Endodermal cell (in vitro differentiated cells): Measurements from ENCODE around the gene ZNF440. TPM values are rescaled to one million over a fixed set of nuclear protein-coding genes. Genes with fewer than 3 reads are reported as not detected.
"Not testable (repeated sequence)": the region's sequence is repeated elsewhere in the genome, so short reads cannot be mapped to it uniquely, and the experiment has no call there.

Experiments used
- DNase-seq: peaks from one replicate; pipeline ENCODE4 v3.0.0-alpha.2; 2017
- H3K27ac ChIP-seq: 2 replicates; pipeline ENCODE4 v1.5.1; 2013; ENCODE audit warnings: mild to moderate bottlenecking, low read depth, low read length, moderate library complexity
- H3K27me3 ChIP-seq: 2 replicates; pipeline ENCODE4 v1.6.1; 2013; ENCODE audit warnings: mild to moderate bottlenecking, low read length, moderate library complexity; ENCODE audit not compliant: insufficient read depth, control insufficient read depth, poor library complexity, severe bottlenecking
- H3K36me3 ChIP-seq: 2 replicates; pipeline ENCODE4 v1.7.0; 2013; ENCODE audit warnings: mild to moderate bottlenecking, low read length, moderate library complexity; ENCODE audit not compliant: control insufficient read depth, insufficient read depth
- H3K4me1 ChIP-seq: one replicate; pipeline ENCODE4 v1.7.0; 2013; ENCODE audit warnings: low read length; ENCODE audit not compliant: control insufficient read depth, insufficient read depth
- H3K4me3 ChIP-seq: 2 replicates; pipeline ENCODE4 v1.5.1; 2013; ENCODE audit warnings: mild to moderate bottlenecking, low read length, moderate library complexity
- H3K9ac ChIP-seq: 2 replicates; pipeline ENCODE4 v1.6.1; 2013; ENCODE audit warnings: mild to moderate bottlenecking, low read length, moderate library complexity; ENCODE audit not compliant: poor library complexity, severe bottlenecking; ENCODE audit errors: extremely low read depth
- H3K9me3 ChIP-seq: 2 replicates; pipeline ENCODE4 v1.6.1; 2013; ENCODE audit warnings: mild to moderate bottlenecking, low read length, moderate library complexity; ENCODE audit not compliant: control insufficient read depth
- H3K27ac Mint-ChIP-seq: 2 replicates; pipeline ENCODE4 v1.8.0; 2020; ENCODE audit warnings: mixed read lengths
- H3K27me3 Mint-ChIP-seq: 2 replicates; pipeline ENCODE4 v1.8.0; 2021; ENCODE audit warnings: mild to moderate bottlenecking, mixed read lengths; ENCODE audit not compliant: insufficient read depth
- H3K36me3 Mint-ChIP-seq: 2 replicates; pipeline ENCODE4 v1.8.0; 2020; ENCODE audit warnings: low read depth, mixed read lengths
- H3K4me1 Mint-ChIP-seq: 2 replicates; pipeline ENCODE4 v1.8.0; 2020; ENCODE audit warnings: mixed read lengths
- H3K4me3 Mint-ChIP-seq: 2 replicates; pipeline ENCODE4 v1.8.0; 2020; ENCODE audit warnings: mild to moderate bottlenecking, moderate library complexity, mixed read lengths
- H3K9me3 Mint-ChIP-seq: 2 replicates; pipeline ENCODE4 v1.8.0; 2020; ENCODE audit warnings: mild to moderate bottlenecking, mixed read lengths
- CTCF ChIP-seq: fragments of 200-600 bp; sonication (generic); conservative IDR thresholded peaks from 2 replicates; pipeline ENCODE4 v1.5.0; 2021; ENCODE audit warnings: antibody characterized with exemption, mild to moderate bottlenecking
- WGBS, 2 experiments: methylation state at CpG; one replicate each; pipeline versions ENCODE4 v1.1.5 to v1.1.7; 2013; ENCODE audit warnings: missing lambda C conversion rate in 2 of 2, mixed read lengths in 1 of 2; ENCODE audit not compliant: insufficient coverage in 1 of 2, insufficient read length in 1 of 2; 5-methylcytosine and 5-hydroxymethylcytosine counted together
- total RNA-seq, 2 donors: library from RNA; stranded (reverse); fragmentation: NEBNext Ultra II Directional in 1 of 2; extraction: Animal tissue kit (Norgen Biotek cat#: 25700) in 1 of 2; gene quantifications; 2 replicates in 1 of 2; 3 replicates in 1 of 2; pipeline ENCODE4 v1.2.1, GENCODE V29; 2021

The ZNF440 gene
- total RNA-seq, 2 donors from 2014 or later, result 11.2 to 14.0 TPM

GRCh38 chr19:11856596-11857250 is 42.6 kb downstream of the ZNF440 start:
- H3K9ac ChIP-seq, result no peak overlapping the region
- no peak for DNase-seq
- WGBS, 2 experiments, result 93 to 95% methylated on average over 9 to 12 of the region's 12 CpGs

GRCh38 chr19:11860721-11861120 is 46.6 kb downstream of the ZNF440 start:
- Histone ChIP-seq H3K4me1 (no peaks in the 10 kb centered on the region), H3K27ac (no peak overlapping the region), H3K4me3 (no peak overlapping the region), H3K9me3 (no peaks in the 10 kb centered on the region), H3K9ac (no peak overlapping the region), H3K27me3 (no peaks in the 10 kb centered on the region), H3K36me3 (no peaks in the 10 kb centered on the region)
- H3K4me3 Mint-ChIP-seq, result no peak overlapping the region
- H3K27ac Mint-ChIP-seq, result no peak overlapping the region
- peaks cover 3% of the 10 kb centered on the region for H3K36me3 Mint-ChIP-seq
- no peak for DNase-seq
- H3K27me3 Mint-ChIP-seq, result peaks cover 2% of the 10 kb centered on the region
- TF ChIP-seq CTCF, result no peak
- WGBS, 2 experiments, result 88 to 95% methylated on average over 7 of the region's 7 CpGs
- H3K9me3 Mint-ChIP-seq, result peaks cover 90% of the 10 kb centered on the region
- H3K4me1 Mint-ChIP-seq, result no peaks in the 10 kb centered on the region

More at GRCh38 chr19:11856596-11857250, 42.6 kb downstream of the ZNF440 start:
- Histone ChIP-seq H3K4me3 (no peak overlapping the region), H3K9me3 (no peaks in the 10 kb centered on the region), H3K27me3 (no peaks in the 10 kb centered on the region), H3K36me3 (no peaks in the 10 kb centered on the region), H3K4me1 (no peaks in the 10 kb centered on the region), H3K27ac (no peak overlapping the region)
- no peak overlapping the region for H3K27ac Mint-ChIP-seq
- peaks cover 3% of the 10 kb centered on the region for H3K27me3 Mint-ChIP-seq
- peaks cover 5% of the 10 kb centered on the region for H3K36me3 Mint-ChIP-seq
- TF ChIP-seq CTCF, result no peak
- no peak overlapping the region for H3K4me3 Mint-ChIP-seq
- peaks cover 85% of the 10 kb centered on the region for H3K9me3 Mint-ChIP-seq
- no peaks in the 10 kb centered on the region for H3K4me1 Mint-ChIP-seq

- Histone ChIP-seq H3K4me3 (no peak overlapping the region), H3K36me3 (no peaks in the 10 kb centered on the region), H3K9me3 (no peaks in the 10 kb centered on the region), H3K4me1 (no peaks in the 10 kb centered on the region), H3K27me3 (no peaks in the 10 kb centered on the region), H3K27ac (no peak overlapping the region), H3K9ac (no peak overlapping the region)
- no peaks in the 10 kb centered on the region for H3K4me1 Mint-ChIP-seq
- peaks cover 90% of the 10 kb centered on the region for H3K9me3 Mint-ChIP-seq
- no peak overlapping the region for H3K4me3 Mint-ChIP-seq
- DNase-seq, result no peak
- WGBS, 2 experiments, result 78% methylated on average over 2 of the region's 2 CpGs; no CpG with 5 or more reads in 1 of the 2 experiments
- no peak for TF ChIP-seq CTCF
- H3K27ac Mint-ChIP-seq, result no peak overlapping the region
- no peaks in the 10 kb centered on the region for H3K36me3 Mint-ChIP-seq
- H3K27me3 Mint-ChIP-seq, result peaks cover 2% of the 10 kb centered on the region
Observed at GRCh38 chr19:11861301-11861700, 47.2 kb downstream of the ZNF440 start.

- peaks cover 90% of the 10 kb centered on the region for H3K9me3 Mint-ChIP-seq
- H3K36me3 Mint-ChIP-seq, result peaks cover 25% of the 10 kb centered on the region
Observed at GRCh38 chr19:11867766-11868165, 53.7 kb downstream of the ZNF440 start.

More at GRCh38 chr19:11867766-11868165, 53.7 kb downstream of the ZNF440 start:
- H3K4me3 ChIP-seq, H3K4me1 ChIP-seq, H3K4me3 Mint-ChIP-seq, H3K36me3 ChIP-seq, H3K27me3 ChIP-seq, DNase-seq, H3K27me3 Mint-ChIP-seq, H3K4me1 Mint-ChIP-seq, H3K27ac Mint-ChIP-seq, H3K27ac ChIP-seq, H3K9ac ChIP-seq: not testable (repeated sequence)
- H3K9me3 ChIP-seq, result peaks cover 31% of the 10 kb centered on the region
- WGBS, 2 experiments, result 86 to 100% methylated on average over 1 to 4 of the region's 4 CpGs
